HEK293 (cell line): ENCODE results near the gene ZNF107.

Source experiments
- CTCF ChIA-PET: fragments of 350-600 bp; formaldehyde crosslinking; extraction: SDS; loops from one replicate; lab custom pipeline; 2021; ENCODE audit warnings: antibody characterized with exemption; lab: Yijun Ruan, JAX
- POLR2A ChIA-PET: fragments of 300-600 bp; formaldehyde crosslinking; extraction: SDS; loops from one replicate; lab custom pipeline; 2020; ENCODE audit warnings: antibody characterized with exemption, inconsistent platforms; lab: Yijun Ruan, JAX
- H3K27ac ChIP-seq: fragments of 200-500 bp; sonication (Bioruptor generic); 2 replicates; pipeline ENCODE4 v1.5.1; 2014; ENCODE audit warnings: low read depth, low read length, control low read depth, inconsistent platforms; ENCODE audit errors: extremely low read depth
- H3K36me3 ChIP-seq, 2 experiments: fragments of 200-500 bp in 1 of 2; sonication (Bioruptor generic) in 1 of 2; 1 replicate in 1 of 2; 2 replicates in 1 of 2; pipeline ENCODE4 v1.5.1; 2014 to 2017; ENCODE audit warnings: inconsistent platforms in 2 of 2, low read length in 2 of 2; ENCODE audit not compliant: control insufficient read depth in 2 of 2, insufficient read depth in 1 of 2
- H3K4me1 ChIP-seq: fragments of 200-500 bp; sonication (Bioruptor generic); 2 replicates; pipeline ENCODE4 v1.5.1; 2014; ENCODE audit warnings: mild to moderate bottlenecking, low read length, inconsistent platforms; ENCODE audit not compliant: control insufficient read depth, insufficient read depth
- H3K4me3 ChIP-seq: 2 replicates; pipeline ENCODE4 v1.5.1; 2011; ENCODE audit warnings: low read depth, mild to moderate bottlenecking, control low read depth, low read length, moderate library complexity
- H3K9me3 ChIP-seq: fragments of 200-500 bp; sonication (Bioruptor generic); 2 replicates; pipeline ENCODE4 v1.5.1; 2014; ENCODE audit warnings: low read depth, low read length, inconsistent platforms; ENCODE audit not compliant: control insufficient read depth, insufficient read depth
- KLF7 ChIP-seq: fragments of 450-650 bp; formaldehyde crosslinking; IDR thresholded peaks from 2 replicates; pipeline ENCODE4 v1.5.1; 2016; ENCODE audit warnings: missing biosample characterization, missing genetic modification characterization, borderline replicate concordance
- MEIS1 ChIP-seq: sonication (generic); formaldehyde crosslinking; IDR thresholded peaks from 2 replicates; pipeline ENCODE4 v1.8.1; 2022; ENCODE audit warnings: missing genetic modification reagents, mild to moderate bottlenecking, borderline replicate concordance
- PRDM4 ChIP-seq: fragments of 450-650 bp; formaldehyde crosslinking; IDR thresholded peaks from 2 replicates; pipeline ENCODE4 v1.5.1; 2017; ENCODE audit warnings: missing biosample characterization, missing genetic modification characterization
- ZBTB20 ChIP-seq: fragments of 450-650 bp; formaldehyde crosslinking; IDR thresholded peaks from 2 replicates; pipeline ENCODE4 v1.5.1; 2016; ENCODE audit warnings: missing biosample characterization, missing genetic modification characterization
- ZFP69B ChIP-seq: fragments of 450-650 bp; formaldehyde crosslinking; IDR thresholded peaks from 2 replicates; pipeline ENCODE4 v1.5.1; 2016; ENCODE audit warnings: missing biosample characterization, missing genetic modification characterization
- ZNF155 ChIP-seq: fragments of 450-650 bp; formaldehyde crosslinking; IDR thresholded peaks from 2 replicates; pipeline ENCODE4 v1.5.1; 2016; ENCODE audit warnings: missing biosample characterization, missing genetic modification characterization
- ZNF221 ChIP-seq: fragments of 450-650 bp; formaldehyde crosslinking; IDR thresholded peaks from 2 replicates; pipeline ENCODE4 v1.5.1; 2017; ENCODE audit warnings: missing biosample characterization, missing genetic modification characterization, borderline replicate concordance
- ZNF423 ChIP-seq: fragments of 450-650 bp; formaldehyde crosslinking; IDR thresholded peaks from 2 replicates; pipeline ENCODE4 v1.5.1; 2016; ENCODE audit warnings: missing biosample characterization, missing genetic modification characterization
- ZNF513 ChIP-seq: fragments of 450-650 bp; IDR thresholded peaks from 2 replicates; pipeline ENCODE4 v1.5.1; 2018; ENCODE audit warnings: missing biosample characterization, missing genetic modification characterization
- ZNF548 ChIP-seq: fragments of 450-650 bp; formaldehyde crosslinking; IDR thresholded peaks from 2 replicates; pipeline ENCODE4 v1.5.1; 2016; ENCODE audit warnings: missing biosample characterization, missing genetic modification characterization
- ZNF549 ChIP-seq: fragments of 450-650 bp; IDR thresholded peaks from 2 replicates; pipeline ENCODE4 v1.5.1; 2018; ENCODE audit warnings: missing biosample characterization, missing genetic modification characterization, mild to moderate bottlenecking, inconsistent platforms, moderate library complexity
- ZNF585B ChIP-seq: fragments of 450-650 bp; formaldehyde crosslinking; IDR thresholded peaks from 2 replicates; pipeline ENCODE4 v1.5.1; 2016; ENCODE audit warnings: missing biosample characterization, missing genetic modification characterization
- ZNF626 ChIP-seq: fragments of 450-650 bp; sonication (Bioruptor Pico); formaldehyde crosslinking; IDR thresholded peaks from 2 replicates; pipeline ENCODE4 v1.5.1; 2018; ENCODE audit warnings: missing biosample characterization, missing genetic modification characterization, inconsistent platforms
- ZNF660 ChIP-seq: fragments of 450-650 bp; IDR thresholded peaks from 2 replicates; pipeline ENCODE4 v1.5.1; 2018; ENCODE audit warnings: missing biosample characterization, mild to moderate bottlenecking, missing genetic modification characterization
- ZNF707 ChIP-seq: fragments of 450-650 bp; formaldehyde crosslinking; IDR thresholded peaks from 2 replicates; pipeline ENCODE4 v1.5.1; 2016; ENCODE audit warnings: missing biosample characterization, missing genetic modification characterization
- TF ChIP-seq, protein P1 (sequence below): fragments of 450-650 bp; formaldehyde crosslinking; IDR thresholded peaks from 2 replicates; pipeline ENCODE4 v1.5.1; 2017; ENCODE audit warnings: missing biosample characterization, missing genetic modification characterization

Gene ZNF107

GRCh38 chr7:64685091-64685490 is 19.2 kb downstream of the ZNF107 start:
- H3K4me1 ChIP-seq = no peaks in the 10 kb centered on the region
- POLR2A ChIA-PET = no interaction called here
- H3K9me3 ChIP-seq = no peaks in the 10 kb centered on the region
- peaks cover 33 to 70% of the 10 kb centered on the region in 2 experiments for H3K36me3 ChIP-seq
- no peak for TF ChIP-seq KLF7 (tag by site-specific recombination)
- TF ChIP-seq ZNF548 (tag by site-specific recombination) = no peak
- H3K4me3 ChIP-seq = no peak overlapping the region
- no peak overlapping the region for H3K27ac ChIP-seq
- CTCF ChIA-PET = no interaction called here

DNA sequence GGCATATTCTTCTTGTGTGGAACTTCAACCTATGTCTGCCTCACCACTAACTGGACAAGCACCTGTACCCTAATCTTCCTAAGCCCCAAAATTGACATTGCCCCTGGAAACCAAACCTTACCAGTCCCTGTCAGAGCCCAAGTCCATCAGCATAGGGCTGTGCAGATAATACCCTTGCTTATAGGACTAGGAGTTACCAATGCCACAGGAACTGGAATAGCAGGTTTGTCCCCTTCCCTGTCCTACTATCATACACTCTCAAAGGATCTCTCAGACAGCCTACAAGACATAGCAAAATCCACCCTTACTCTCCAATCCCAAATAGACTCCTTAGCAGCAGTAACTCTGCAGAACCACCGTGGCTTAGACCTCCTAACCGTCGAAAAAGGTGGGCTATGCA is 19.8 kb downstream of the ZNF107 start:
- H3K36me3 ChIP-seq = peaks cover 37 to 67% of the 10 kb centered on the region in 2 experiments

DNA sequence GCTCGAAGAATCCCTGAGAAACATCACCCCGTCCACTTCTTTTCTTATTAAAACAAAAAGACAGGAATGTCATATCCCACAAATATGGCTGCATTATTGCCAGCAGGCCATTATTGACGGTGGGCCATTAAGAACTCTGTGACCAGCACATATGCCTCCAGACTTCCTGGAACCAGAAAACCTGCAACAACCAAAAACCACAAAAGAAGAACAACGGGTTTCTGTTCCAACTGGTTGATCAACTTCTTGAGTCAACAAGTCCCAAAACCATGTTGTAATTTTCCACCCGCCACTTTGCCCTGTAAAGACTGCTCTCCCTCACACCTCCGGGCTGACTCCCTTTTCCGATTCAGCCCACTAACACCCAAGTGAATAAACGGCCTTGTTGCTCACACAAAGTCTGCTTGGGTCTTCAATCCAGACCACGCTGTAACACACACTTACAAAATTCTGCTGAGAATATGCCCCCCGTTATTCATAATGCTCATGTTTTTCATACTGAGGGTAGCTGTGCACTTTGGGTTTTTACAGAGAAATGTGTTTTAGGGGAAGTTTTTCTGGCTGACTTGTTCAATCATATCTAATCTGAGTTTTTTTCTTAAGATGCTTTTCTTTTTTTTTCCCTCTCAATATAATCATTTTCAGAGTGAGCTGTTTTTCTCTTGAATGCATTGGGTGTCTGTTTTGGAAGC is 20.7 kb downstream of the ZNF107 start:
- Histone ChIP-seq H3K9me3 (no peaks in the 10 kb centered on the region), H3K36me3 (peaks cover 43 to 66% of the 10 kb centered on the region in 2 experiments), H3K4me1 (no peaks in the 10 kb centered on the region), H3K4me3 (no peak overlapping the region), H3K27ac (no peak overlapping the region)
- TF ChIP-seq ZNF660 = no peak
- ChIA-PET POLR2A (no interaction called here), CTCF (no interaction called here)

More for the DNA sequence above, 19.8 kb downstream of the ZNF107 start:
- Histone ChIP-seq H3K4me1 (no peaks in the 10 kb centered on the region), H3K27ac (no peak overlapping the region), H3K4me3 (no peak overlapping the region), H3K9me3 (no peaks in the 10 kb centered on the region)
- no peak for TF ChIP-seq MEIS1 (CRISPR knock-in tag)
- TF ChIP-seq ZNF585B = no peak
- TF ChIP-seq ZFP69B (tag by site-specific recombination) = no peak
- no peak for TF ChIP-seq ZNF626 (tag by site-specific recombination)
- no peak for TF ChIP-seq PRDM4 (tag by site-specific recombination)
- TF ChIP-seq ZNF423 = no peak
- TF ChIP-seq ZNF513 = no peak
- TF ChIP-seq ZNF221 (tag by site-specific recombination) = no peak
- TF ChIP-seq, protein P1, sequence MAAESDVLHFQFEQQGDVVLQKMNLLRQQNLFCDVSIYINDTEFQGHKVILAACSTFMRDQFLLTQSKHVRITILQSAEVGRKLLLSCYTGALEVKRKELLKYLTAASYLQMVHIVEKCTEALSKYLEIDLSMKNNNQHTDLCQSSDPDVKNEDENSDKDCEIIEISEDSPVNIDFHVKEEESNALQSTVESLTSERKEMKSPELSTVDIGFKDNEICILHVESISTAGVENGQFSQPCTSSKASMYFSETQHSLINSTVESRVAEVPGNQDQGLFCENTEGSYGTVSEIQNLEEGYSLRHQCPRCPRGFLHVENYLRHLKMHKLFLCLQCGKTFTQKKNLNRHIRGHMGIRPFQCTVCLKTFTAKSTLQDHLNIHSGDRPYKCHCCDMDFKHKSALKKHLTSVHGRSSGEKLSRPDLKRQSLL (tag by site-specific recombination) = no peak
- TF ChIP-seq ZBTB20 (tag by site-specific recombination) = no peak
- TF ChIP-seq ZNF707 (tag by site-specific recombination) = no peak
- TF ChIP-seq ZNF549 (tag by site-specific recombination) = no peak
- TF ChIP-seq ZNF155 (tag by site-specific recombination) = no peak
- CTCF ChIA-PET = no interaction called here
- POLR2A ChIA-PET = no interaction called here
